ENCODE data around the gene MRPS14. TPM values are rescaled to one million over a fixed set of nuclear protein-coding genes. Genes with fewer than 3 reads are reported as not detected.

The MRPS14 gene
- total RNA-seq, 1 experiment from 2014 or later: 25.1 TPM

DNA sequence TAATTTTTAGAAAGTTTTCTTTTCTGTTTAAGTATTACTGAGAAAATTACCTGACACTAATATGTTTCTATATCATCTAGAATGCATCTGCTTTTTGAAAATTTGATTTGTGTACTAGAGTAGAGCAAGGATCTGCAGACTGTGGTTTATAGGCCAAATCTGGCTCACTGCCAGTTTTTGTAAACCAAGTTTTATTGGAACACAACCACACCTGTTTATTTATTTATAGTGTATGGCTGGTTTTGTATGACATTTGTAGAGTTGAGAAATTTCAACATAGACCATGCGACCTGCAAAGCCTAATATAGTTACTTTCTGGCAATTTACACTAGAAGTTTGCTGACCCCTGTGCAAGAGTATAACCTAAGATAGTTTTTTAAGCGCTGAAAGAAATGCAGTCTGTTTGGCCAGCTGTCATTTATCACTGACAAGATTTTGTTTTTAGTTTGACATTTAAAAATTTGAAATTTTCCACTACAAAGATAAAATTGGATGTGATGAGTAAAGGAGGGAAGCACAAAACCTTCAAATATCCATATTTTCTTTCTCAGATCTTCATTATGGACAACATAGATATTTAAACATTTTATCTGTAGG, 59.6 kb downstream of the MRPS14 start:
- Histone ChIP-seq H3K27me3 (ENCODE audit: control insufficient read depth, insufficient read depth, low read length) (no peaks in the 10 kb centered on the region), H3K27ac (ENCODE audit: low read length) (no peak overlapping the region), H3K9me3 (ENCODE audit: control insufficient read depth, insufficient read depth, low read depth, low read length) (no peaks in the 10 kb centered on the region), H3K4me1 (ENCODE audit: control insufficient read depth, insufficient read depth, low read length) (no peaks in the 10 kb centered on the region), H3K4me3 (ENCODE audit: low read depth in 2 of 2, low read length in 2 of 2) (no peak overlapping the region), H3K36me3 (ENCODE audit: control insufficient read depth, insufficient read depth, low read length) (no peaks in the 10 kb centered on the region)
- ChIA-PET CTCF (no interaction called here), POLR2A (no interaction called here)
- ATAC-seq (no peak), DNase-seq (ENCODE audit: low read depth, low spot score) (no peak)
- in situ Hi-C loops (cut with HindIII; ENCODE audit: low pct_unique_long_range_greater_than_20kb, low sequenced_read_pairs) (no loop called here), intact Hi-C loops (cut with micrococcal nuclease; ENCODE audit: unreplicated experiment) (no loop called here)
- TF ChIP-seq, protein P1, sequence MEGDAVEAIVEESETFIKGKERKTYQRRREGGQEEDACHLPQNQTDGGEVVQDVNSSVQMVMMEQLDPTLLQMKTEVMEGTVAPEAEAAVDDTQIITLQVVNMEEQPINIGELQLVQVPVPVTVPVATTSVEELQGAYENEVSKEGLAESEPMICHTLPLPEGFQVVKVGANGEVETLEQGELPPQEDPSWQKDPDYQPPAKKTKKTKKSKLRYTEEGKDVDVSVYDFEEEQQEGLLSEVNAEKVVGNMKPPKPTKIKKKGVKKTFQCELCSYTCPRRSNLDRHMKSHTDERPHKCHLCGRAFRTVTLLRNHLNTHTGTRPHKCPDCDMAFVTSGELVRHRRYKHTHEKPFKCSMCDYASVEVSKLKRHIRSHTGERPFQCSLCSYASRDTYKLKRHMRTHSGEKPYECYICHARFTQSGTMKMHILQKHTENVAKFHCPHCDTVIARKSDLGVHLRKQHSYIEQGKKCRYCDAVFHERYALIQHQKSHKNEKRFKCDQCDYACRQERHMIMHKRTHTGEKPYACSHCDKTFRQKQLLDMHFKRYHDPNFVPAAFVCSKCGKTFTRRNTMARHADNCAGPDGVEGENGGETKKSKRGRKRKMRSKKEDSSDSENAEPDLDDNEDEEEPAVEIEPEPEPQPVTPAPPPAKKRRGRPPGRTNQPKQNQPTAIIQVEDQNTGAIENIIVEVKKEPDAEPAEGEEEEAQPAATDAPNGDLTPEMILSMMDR (IDR thresholded peaks at IDR 0.05): no peak
- TF ChIP-seq, protein P2, sequence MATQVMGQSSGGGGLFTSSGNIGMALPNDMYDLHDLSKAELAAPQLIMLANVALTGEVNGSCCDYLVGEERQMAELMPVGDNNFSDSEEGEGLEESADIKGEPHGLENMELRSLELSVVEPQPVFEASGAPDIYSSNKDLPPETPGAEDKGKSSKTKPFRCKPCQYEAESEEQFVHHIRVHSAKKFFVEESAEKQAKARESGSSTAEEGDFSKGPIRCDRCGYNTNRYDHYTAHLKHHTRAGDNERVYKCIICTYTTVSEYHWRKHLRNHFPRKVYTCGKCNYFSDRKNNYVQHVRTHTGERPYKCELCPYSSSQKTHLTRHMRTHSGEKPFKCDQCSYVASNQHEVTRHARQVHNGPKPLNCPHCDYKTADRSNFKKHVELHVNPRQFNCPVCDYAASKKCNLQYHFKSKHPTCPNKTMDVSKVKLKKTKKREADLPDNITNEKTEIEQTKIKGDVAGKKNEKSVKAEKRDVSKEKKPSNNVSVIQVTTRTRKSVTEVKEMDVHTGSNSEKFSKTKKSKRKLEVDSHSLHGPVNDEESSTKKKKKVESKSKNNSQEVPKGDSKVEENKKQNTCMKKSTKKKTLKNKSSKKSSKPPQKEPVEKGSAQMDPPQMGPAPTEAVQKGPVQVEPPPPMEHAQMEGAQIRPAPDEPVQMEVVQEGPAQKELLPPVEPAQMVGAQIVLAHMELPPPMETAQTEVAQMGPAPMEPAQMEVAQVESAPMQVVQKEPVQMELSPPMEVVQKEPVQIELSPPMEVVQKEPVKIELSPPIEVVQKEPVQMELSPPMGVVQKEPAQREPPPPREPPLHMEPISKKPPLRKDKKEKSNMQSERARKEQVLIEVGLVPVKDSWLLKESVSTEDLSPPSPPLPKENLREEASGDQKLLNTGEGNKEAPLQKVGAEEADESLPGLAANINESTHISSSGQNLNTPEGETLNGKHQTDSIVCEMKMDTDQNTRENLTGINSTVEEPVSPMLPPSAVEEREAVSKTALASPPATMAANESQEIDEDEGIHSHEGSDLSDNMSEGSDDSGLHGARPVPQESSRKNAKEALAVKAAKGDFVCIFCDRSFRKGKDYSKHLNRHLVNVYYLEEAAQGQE (IDR thresholded peaks at IDR 0.05; ENCODE audit: insufficient read depth in 1 of 2, low read depth in 2 of 2, low read length in 1 of 2): no peak
- TF ChIP-seq POLR2AphosphoS5 (IDR thresholded peaks at IDR 0.05; ENCODE audit: low read depth, low read length) (no peak), SIN3A (IDR thresholded peaks at IDR 0.05; ENCODE audit: borderline replicate concordance, insufficient read depth, low read depth, low read length) (no peak), TCF7L2 (IDR thresholded peaks at IDR 0.05; ENCODE audit: low read depth, low read length) (no peak)
- BruUV-seq (replicated peaks): no TSS peak

Other genes with a start within 250 kb of the MRPS14 start
- 137 TPM for gene CACYBP, start 23.5 kb downstream of the MRPS14 start, total RNA-seq (2021; ENCODE audit: unreplicated experiment)
- gene TNN, start 44.4 kb upstream of the MRPS14 start, total RNA-seq (2021; ENCODE audit: unreplicated experiment): not detected
- 0.31 TPM for gene KIAA0040, start 169.4 kb upstream of the MRPS14 start, total RNA-seq (2021; ENCODE audit: unreplicated experiment)

All from Panc1 (cell line).